ENCODE data around the gene KIF14.

Gene KIF14, protein sequence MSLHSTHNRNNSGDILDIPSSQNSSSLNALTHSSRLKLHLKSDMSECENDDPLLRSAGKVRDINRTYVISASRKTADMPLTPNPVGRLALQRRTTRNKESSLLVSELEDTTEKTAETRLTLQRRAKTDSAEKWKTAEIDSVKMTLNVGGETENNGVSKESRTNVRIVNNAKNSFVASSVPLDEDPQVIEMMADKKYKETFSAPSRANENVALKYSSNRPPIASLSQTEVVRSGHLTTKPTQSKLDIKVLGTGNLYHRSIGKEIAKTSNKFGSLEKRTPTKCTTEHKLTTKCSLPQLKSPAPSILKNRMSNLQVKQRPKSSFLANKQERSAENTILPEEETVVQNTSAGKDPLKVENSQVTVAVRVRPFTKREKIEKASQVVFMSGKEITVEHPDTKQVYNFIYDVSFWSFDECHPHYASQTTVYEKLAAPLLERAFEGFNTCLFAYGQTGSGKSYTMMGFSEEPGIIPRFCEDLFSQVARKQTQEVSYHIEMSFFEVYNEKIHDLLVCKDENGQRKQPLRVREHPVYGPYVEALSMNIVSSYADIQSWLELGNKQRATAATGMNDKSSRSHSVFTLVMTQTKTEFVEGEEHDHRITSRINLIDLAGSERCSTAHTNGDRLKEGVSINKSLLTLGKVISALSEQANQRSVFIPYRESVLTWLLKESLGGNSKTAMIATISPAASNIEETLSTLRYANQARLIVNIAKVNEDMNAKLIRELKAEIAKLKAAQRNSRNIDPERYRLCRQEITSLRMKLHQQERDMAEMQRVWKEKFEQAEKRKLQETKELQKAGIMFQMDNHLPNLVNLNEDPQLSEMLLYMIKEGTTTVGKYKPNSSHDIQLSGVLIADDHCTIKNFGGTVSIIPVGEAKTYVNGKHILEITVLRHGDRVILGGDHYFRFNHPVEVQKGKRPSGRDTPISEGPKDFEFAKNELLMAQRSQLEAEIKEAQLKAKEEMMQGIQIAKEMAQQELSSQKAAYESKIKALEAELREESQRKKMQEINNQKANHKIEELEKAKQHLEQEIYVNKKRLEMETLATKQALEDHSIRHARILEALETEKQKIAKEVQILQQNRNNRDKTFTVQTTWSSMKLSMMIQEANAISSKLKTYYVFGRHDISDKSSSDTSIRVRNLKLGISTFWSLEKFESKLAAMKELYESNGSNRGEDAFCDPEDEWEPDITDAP (N-terminal part only)

DNA sequence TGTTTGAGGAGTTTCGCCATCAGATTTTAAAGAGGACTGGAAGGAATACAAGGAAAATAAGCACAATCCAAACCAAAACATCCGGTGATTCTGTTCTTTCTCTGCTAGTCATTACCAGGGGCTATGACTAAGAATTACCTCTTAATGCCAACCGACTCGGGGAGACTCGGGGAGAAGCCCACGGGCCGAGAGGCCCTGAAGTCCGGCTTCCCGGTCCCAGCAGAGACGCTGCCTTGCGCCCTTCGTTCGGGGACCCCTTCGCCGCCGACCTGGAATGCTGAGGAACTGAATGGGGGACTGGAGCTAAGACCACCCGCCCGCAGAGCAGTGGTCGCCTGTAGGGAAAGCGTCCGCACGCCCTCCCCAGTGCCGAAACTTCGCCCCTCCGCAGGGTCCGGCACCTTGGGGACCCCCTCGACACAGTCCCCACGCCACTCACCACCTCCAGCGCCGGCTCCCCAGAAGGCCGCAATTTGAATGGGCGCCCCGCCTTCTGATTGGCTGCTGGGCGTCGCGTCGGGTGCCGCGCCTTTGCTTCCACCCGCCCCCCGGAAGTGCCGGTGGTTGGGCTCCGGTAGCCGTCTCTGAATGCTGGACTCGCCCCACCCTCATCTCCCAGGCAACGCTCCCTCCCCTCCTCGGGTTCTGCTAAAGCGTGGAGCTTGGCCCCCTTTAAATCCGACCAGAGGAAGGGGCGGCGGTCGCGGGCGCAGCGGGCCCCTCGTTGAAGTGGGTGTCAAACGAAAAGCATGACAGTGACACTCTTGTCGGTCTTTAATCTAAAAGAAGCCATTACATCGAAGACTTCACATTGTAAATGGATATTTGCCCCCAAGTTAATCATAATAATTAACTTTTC is at the start of gene KIF14:
Gene KIF14 (minus strand): TSS at position 479 of the 859 bp plus-strand sequence. CDS start 2,028 bp downstream, outside the sequence.
- DNase-seq = peak; percentile 93

DNA sequence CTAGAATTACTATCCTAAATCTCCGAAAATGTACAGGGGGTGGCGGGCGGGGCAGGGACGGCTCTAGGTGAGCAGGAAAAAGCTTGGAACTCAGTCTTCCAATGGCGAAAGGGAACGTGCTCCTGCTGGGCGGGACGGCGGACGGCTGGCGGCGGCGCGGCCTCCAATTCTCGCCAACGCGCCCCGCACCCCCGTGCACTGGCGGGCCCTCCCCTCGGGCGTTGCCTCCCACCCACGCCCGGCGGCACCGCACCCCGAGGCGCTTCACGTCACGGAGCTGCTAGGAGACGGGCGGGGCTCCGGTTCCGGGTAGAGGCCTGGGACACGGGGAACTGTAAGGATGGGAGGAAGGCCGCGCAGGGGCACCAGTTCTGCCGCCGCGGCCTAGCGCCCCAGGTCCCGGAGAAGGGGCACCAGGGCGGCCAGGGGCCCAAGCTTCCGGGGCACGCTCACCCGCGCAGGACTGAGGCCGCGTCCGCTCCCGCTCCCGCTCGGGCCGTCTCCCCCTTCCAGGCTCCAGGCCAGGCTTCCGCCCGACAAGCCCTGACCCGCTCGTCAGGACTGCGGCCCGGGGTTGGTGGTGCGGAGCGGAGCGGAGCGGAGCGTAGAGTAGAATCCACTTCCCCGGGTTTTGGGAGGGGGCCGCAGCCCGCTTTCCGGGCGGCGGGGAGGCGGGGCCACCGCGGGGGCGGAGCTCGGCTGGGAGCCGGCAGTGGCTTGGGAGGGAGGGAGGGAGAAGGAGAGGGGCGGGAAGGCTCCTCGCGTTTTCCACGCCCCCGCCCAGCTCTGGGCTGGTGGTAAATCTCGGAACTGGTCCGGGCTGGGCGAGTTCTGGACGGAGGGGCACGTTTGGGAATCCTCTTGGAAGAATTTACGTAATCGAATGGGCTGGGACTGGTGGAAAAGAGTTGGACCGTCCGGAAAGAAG is 49.0 kb upstream of the KIF14 start, which contains the start of gene DDX59:
Gene DDX59 (minus strand): TSS at position 594 of the 928 bp plus-strand sequence. CDS start 3,167 bp downstream, outside the sequence.
- peak; percentile 93 for DNase-seq

DNA sequence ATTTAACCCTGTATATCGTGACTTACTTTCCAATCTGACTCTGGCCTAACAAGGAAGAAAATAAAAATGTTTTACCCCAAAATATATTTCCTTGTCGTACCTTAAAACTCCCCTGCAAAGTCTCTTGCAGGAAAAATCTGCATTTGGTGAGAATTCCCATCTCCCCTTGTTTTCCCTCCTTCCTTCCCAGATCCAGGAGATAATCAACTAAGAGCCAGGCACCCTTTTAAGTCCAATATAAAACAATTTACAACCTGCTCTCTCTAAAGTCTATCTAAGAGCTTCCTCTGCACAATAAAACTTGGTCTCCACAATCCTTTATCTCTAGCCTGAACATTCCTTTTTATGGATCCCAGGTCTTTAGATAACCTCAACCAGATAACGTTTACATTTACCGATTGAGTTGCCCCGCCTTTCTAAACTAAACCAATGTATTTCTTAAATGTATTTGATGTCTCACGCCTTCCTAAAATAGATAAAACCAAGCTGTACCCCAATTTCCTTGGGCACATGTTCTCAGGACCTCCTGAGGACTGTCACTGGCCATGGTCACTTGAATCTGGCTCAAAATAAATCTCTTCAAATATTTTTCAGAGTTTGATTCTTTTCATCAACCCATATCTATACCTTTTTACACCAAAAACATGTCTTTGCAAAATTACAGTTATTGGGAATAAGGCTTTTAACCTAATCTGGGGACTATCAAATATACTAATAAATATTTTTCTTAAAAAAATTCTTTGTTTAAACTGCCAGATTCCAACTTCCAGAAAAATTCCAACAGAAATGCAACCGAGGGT is 48.2 kb upstream of the KIF14 start:
- DNase-seq = no peak

DNA sequence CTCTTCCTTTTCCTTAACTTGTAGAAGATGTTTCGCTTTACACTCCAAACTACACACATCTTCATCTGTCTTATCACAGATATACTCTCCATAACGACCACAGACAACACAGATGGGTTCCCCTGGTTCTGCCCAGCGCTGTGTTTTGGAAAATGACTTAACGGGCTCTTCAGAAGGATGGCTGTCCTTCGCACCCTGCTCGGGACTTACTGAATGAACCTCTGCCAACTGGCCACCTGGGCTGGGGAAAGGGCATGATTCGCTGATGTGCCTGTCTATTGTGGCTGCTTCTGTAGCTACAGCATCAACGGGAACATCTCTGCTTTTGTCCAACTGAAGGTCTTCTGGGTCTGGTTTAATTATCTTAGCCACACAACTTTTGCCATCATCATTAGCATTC is 45.8 kb upstream of the KIF14 start:
- DNase-seq = no peak

DNA sequence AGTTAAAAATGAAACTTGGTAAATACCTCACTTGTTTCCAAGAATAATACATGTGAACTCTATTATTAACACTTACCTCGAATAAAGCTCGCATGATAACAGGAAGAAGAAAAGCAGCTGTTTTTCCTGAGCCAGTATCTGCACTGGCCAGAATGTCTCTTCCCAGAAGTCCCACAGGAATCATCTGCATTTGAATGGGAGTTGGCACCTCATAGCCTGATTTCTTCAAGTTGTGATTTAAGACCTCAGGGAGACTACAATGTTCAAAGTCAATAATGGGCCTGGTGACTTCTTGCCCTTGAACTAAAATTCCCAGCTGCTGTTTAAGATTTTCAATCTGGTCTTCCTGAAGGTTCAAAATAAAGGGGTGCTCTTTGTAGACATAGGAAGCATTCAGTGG is 45.3 kb upstream of the KIF14 start:
- no peak for DNase-seq

DNA sequence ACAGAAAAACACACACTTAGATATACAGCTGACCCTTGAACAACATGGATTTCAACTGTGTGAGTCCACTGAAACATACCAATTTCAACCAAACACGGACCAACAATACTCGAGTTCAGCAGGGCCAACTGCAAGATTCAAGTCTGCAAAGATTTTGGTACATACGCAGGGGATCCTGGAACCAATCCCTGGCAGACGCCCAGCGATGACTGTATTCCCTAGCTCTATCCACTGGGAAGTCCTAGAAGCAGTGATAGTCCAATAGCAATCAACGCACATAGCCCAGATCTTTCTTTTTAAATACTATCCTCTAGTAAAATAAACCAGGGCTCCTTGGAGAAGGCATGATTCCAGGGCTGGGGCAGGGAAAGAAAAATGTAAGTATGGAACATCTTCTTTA is 40.2 kb upstream of the KIF14 start:
- no peak for DNase-seq

DNA sequence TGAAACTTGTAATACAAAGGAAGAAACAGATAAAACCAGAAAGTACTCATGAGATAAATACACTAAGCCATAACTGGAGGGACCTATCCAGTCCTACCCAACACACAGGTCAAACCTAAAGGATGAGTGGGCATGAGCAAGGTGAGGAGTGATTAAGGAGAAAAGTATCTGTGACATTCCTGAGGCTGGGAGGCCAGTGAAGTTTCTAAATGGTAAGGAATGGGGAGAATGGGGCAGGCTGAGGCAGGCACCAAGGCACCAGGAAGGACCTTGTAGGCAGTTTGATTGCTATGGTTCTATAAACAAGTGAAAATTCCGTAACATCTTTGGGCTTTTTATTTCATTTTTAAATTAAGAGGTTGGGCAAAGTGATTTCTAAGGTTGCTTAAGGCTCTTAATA is 38.7 kb upstream of the KIF14 start:
- no peak for DNase-seq

DNA sequence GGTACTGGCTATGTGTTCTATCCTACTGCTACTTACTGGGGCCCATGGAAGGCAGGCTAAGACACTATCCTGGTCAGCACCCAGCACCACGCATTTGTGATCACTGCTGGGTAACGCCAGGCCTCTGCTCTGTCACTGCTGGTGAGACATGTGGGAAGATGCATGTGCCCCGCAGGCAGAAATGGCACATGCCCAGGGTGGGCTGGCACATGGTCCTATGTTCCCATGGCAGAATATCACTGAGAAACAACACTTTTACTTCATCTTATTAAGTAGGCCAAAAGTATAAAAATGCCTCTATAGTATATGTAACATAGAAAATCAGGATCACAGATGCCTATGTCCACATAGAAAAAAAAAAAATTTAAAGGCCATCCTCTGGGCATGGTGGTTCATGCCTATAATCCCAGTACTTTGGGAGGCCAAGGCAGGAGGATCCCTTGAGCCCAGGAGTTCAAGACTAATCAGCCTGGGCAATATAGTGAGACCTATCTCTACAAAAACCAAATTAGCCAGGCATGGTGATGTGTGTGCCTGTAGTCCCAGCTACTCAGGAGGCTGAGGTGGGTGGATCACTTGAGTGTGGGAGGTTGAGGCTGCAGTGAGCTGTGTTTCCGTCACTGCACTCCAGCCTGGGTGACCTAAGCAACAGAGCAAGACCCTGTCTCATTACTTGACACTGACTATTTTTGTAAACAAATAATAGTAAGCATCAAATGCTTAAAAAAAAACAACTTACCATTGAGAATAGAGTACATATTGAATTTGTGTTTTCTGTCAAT is 37.7 kb upstream of the KIF14 start:
- no peak for DNase-seq

DNA sequence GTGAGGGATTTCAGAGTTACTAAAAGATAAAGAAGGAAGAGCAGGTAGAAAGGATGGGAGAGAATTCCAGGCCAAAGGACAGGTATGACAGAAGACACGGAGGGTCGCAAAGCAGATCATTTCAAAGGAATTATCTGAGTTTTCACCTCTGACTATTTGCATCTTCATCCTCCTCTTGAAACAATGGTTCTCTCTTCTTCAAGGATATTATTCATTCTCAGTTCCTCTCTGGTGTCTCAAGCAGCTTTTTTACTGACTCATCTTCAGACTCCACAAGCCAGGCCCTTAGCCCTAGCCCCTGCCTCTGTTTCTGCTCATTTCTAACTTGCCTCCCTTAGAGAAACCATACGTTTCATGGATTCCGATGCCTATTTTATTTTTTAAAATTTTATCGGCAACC is 34.1 kb upstream of the KIF14 start:
- no peak for DNase-seq

DNA sequence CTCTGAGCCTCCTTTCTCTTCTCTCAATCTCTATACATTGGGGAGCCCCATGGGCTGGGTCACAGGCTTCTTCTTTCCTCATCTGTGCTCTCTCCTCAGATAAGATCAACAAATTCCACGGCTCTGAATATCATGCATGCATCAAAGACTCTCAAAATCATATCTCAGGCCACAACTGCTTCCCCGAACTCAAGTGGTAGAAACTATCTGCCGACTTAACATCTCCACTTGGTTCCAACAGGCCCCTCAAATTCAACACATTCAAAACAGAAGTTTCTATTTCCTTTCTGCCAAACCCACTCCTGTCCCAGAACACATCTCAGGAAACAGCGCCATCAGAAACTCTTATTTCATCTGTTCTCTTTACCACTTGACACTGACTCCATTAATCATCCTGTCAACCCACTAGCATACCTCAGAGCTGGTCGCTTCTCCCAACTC is 32.5 kb upstream of the KIF14 start:
- DNase-seq = no peak

DNA sequence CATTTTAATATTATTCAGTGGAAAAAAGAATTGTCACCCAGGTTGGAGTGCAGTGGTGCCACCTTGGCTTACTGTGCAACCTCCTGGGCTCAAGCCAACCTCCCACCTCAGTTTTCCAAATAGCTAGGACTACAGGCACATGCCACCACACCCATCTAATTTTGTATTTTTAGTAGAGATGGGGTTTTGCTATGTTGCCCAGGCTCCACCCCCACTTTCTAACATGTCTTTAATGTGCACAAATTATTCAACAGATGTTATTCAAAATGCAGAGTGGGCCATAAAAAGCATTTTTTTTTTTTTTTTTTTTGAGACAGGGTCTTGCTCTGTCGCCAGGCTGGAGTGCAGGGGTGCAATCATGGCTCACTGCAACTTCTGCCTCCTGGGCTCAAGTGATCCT is 31.8 kb upstream of the KIF14 start:
- DNase-seq = no peak

DNA sequence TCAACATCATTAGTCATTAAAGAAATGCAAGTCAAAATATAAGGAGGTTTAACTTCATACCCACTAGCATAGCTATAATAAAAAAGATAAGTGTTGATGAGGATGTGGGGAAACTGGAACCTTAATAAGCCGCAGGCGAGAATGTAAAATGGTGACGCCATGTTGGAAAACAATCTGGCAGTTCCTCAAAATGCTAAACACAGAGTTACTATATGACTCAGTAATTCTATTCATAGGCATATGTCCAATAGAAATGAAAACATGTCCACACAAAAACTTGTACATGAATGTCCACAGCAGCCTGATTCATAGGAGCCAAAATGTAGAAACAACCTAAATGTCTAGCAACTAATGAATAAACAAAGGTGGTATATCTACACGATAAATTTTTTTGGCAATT is 26.0 kb upstream of the KIF14 start:
- DNase-seq = no peak

DNA sequence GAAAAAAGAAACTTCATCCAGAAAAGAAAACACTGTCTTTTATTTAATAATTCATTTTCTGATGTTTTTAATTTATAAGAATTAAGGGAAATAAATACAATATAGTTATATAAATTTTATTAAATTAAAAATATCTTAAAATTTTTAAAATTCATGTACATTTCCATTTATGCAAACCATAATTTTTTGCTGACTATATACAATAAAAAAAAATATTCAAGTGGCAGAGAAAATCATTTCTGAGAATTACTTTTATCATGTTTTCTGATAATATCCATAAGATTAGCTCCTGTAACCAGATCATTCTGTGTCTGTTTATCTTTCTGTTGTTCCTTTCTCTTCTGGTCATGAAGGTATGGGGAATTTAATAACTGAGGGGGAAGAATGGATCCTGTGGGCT is 23.5 kb upstream of the KIF14 start:
- no peak for DNase-seq

DNA sequence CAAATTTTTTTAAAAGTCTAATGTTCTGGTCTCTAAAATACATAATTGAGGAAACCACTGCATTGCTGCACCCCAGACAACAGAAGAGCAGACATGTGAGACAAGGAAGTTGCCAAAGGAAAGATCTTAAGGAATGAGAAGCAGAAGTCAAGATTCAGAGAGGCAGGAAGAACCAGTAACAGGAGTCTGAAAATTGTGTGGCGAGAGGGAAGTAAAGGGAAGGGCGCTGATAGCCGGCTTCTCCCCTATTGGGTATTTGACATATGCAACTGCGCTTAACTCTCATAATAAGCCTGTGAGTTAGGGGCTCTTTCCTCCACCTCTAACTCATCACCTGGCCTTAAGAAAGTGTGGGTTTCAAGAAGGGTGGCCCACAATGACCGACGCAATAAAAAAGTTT is 21.9 kb upstream of the KIF14 start:
- no peak for DNase-seq

DNA sequence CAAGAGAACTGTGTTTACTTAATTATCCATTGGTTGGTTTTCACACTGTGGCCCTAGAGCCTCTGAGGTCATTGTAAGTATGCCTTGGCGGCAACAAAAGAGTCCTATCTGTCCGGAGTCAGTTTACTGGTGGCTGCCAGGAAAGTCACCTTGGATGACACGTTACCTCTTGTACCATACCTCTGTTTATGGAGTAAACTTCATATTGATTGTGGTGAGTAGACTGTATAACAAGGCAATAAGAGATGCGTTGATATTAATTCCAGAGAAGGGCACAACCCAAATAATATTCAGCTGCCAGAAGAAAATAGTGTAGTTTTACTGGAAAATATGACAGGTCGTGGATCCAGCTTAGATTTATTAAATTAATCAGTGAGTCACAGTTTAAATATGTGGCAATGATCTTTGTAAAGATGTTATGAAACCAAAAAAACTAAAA is 20.4 kb upstream of the KIF14 start:
- no peak for DNase-seq

DNA sequence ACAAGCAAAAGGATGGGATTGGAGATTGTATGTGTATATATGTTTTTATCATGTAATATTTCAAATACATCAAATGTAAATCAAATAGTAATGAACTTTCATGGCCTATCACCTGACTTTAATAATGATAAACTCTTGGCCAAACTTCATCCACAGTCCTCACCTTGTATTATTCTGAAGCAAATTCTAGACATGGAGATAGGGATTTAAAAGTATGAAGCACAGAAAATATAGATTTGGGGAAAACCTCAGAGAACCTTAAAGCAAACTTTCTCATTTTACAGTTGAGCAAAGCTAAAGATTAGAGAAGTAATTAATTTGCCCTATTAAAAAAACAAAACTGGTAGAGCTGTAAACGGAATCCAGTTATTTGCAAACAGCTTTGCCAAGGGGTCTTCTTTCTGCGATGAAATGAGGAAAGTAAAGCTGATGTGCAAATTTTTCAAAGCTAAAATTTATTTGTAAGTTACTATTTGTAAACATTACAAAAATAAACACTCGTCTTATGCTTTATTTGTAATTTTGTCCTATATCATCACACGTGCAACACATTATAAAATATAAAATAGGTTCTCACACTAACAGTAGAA is 19.9 kb upstream of the KIF14 start:
- DNase-seq = no peak

DNA sequence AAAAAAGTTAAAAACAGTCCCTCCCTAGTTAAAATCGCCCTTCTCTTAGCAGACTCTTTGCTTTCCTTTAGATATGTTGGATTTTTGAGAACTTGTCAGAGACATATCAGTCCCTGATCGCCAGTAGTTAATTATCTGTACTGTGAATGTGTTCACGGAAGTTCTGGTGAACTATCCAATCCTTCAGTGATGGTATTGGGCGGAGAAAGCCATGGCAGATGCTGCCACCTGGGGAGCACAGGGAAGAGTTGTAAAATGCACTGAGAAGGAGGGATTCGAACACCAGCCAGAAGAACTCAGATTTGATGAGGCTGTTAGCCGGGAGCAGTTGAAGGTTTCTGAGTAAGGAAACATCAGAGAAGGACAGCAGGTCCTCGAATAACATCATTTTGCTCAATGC is 17.5 kb upstream of the KIF14 start:
- DNase-seq = no peak

DNA sequence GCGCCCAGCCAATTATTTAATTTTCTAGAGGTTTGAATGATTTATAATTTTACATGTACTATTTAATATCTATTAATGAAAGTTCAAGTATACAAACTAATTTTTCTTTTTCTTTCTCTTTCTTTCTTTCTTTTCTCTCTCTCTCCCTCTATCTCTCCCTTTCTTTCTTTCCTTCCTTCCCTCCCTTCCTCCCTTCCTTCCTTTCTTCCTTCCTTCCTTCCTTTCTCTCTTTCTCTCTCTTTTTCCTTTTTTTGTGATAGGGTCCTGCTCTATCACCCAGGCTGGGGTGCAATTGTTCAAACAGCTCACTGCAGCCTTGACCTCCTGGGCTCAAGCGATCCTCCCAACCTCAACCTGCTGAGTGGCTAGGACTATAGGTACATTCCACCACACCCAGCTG is 16.1 kb upstream of the KIF14 start:
- DNase-seq = no peak
